NCI-H748 (cell line): Measurements from ENCODE around the gene FOXM1.

Source experiments
- DNase-seq: peaks from one replicate; lab custom pipeline; 2025; ENCODE audit not compliant: unreplicated experiment; lab: John Stamatoyannopoulos, UW

Gene FOXM1

DNA sequence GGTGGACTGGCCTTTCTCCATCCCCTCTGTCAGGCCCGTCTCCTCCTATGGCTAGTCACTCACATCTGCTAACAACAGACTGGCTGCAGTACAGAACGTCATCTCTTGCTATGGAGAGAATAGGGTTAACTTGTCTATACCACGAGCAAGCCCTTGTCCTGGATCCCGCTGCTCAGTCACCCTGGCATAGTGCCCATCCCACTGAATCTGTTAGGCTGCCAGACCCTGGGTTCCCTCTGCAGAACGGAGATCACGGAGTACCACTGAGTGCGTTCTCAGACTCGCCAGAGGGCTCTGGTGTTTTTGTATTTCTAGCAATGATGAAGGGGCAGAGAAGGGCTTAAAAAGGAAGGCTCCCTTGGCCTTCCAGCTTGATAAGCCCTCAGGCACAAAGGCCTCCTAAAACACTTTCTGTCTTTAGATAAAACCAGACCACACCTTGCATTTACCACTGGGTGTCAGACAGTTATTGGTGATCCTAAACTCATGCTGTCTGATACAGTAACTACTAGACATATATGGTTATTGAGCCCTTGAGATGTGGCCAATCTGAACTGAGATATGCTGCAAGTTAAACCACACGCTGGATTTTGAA is 35.8 kb downstream of the FOXM1 start:
- DNase-seq, result no peak

DNA sequence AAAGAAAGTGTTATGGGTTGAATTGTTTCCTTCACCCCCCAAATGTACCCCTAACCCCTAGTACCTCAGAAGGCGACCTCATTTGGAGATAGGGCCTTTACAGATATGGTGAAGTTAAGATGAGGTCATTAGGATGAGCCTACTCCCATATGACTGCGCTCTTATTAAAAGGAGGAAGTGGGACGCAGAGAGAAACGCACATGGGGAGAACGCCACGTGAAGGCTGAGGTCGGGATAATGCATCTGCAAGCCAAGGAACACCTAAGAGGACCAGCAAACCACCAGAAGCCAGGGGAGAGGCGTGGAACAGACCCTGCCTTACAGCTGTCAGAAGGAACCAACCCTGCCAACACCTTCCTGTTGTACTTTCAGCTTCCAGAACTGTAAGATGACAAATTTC is 40.4 kb downstream of the FOXM1 start:
- DNase-seq, result no peak

DNA sequence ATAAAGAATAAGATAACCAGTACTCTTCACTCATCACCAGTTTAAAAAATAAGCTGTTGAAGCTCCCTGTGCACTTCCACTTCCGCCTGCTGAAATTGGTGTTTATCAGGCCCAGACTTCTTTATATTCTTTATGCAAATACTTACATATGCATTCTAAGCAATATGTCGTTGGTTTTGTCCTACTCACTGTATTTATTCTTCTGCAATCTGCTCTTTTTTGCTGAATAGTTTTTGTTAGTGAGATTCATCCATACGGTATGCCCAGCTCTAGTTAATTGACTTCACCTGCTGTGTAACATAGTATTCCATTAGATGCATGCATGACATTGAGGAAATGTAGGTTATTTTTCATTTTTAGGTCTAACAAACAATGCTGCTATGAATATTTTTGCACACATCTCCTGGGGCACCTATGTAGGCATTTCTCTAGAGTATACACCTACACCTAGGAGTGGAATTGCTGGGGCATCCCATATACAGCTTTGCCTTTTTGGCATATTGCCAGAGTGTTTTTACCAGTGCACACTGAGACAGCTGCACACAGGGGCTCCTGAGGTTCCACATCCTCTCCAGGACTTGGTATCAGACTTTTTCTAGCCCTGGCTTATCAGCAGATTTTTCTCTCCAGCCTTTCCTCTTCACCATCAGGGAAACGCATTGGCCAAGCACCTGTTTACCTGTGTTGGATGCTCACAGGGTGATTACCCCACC is 41.1 kb downstream of the FOXM1 start:
- DNase-seq, result peak; percentile 1

DNA sequence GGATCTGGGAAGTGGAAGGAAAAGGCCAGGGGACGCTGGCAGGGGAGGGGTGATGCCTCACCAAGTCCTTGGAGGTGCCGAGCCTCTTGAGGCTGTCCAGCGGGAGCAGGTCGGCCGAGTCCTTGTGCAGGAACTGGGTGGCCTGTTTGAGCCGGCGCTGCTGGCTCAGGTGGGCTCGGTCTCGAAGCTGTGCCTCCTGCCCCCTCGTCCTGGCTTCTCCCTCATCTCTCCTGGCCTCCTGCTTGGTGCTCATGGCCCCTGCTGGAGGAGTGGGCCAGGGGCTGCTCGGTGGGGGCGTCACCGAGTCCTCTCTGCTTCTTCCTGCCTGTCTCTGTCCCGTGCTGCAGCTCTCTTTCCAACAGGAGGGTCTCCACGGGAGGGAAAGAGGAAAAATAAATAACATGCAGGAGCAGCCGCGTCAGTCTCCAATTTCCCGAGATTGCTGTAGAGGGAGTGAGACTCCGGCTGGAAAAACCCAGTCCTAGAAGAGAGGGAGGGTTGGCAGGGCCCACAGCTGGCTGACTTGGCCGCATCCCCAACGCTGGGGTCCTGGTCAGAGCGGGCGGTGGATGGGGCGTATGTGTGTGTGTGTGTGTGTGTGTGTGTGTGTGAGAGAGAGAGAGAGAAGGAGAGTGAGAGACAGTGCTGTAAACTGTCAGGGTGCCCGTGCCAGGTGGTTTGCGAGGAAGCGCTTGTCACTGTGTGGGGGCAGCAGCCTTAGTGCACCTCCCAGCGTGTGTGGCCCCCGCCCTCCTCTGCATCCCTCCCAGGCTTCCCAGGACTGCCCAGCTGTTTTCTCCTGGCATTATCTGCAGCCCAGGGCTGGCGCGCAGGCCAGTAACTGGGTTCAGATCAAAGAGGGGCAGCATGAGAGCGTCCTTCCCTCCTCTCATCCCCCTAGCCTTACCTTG is 42.1 kb downstream of the FOXM1 start, which contains the start of gene NRIP2:
TSS of gene NRIP2 (minus strand) at position 455 of the 911 bp plus-strand sequence. CDS start at position 403, 52 bp downstream.
- peak; percentile 68 for DNase-seq

DNA sequence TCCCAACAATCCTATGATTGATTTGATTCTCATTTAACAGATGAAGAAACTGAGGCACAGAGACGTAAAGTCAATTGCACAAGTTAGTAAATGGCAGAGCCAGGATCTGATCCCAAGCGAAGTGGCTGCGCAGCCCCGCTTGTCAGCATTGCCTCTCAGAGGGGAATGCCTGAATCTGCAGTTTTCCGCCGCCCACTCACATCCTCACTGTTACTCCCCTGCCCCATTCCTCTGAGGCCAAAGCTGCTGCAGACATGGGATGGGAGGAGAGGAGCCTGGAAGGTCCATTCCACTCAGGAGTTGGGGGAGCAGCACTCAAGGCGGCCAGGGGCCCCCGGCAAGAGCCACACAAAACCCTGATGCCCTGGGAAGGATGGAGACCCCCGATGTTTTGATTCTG is 43.2 kb downstream of the FOXM1 start:
- DNase-seq, result no peak

DNA sequence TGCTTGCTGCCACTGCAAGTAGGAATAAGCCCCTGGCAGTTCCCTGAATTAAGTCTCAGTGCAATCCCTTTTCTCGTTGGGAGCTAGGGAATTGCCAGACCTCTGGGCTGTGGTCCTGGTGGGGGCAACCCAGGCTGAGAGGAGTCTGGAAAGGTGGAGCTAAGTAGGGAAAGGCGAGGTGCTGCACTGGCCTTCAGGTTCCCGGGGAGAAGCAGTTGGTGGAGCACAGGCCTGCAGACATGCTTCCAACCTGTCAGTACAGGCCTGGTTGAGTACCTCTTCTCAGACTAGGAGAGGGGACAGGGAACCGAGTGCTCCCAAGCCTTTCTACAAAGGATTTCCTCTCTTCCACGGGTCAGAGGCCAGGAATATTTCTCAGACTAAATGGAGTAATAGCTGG is 43.6 kb downstream of the FOXM1 start:
- DNase-seq, result no peak

DNA sequence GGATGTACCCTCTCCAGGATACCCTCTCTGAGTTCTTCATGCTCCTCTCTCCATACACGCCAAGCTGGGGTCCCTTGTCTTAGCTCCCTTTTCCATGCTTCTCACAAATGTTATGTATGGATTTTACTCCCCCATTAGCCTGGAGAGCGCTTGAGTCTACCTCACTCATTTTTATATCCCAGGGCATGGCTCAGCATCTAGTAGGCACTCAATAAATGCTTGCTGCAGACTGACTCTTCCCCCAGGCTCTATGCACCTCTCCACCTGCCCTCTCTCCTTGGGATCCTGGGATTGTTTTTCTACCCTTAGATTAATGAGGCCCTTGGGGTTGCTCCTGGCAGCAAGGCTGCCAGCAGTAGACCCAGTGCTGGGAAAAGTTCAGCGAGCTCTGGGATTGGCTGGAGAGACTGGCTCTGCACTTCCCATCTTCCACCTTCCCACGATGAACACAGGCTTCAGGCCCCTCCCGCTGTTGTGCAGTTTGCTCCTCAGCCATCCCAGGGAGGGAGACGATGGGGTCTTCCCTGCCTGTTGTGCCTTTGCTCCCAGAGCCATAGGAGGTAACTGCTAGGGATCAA is 44.3 kb downstream of the FOXM1 start:
- no peak for DNase-seq

DNA sequence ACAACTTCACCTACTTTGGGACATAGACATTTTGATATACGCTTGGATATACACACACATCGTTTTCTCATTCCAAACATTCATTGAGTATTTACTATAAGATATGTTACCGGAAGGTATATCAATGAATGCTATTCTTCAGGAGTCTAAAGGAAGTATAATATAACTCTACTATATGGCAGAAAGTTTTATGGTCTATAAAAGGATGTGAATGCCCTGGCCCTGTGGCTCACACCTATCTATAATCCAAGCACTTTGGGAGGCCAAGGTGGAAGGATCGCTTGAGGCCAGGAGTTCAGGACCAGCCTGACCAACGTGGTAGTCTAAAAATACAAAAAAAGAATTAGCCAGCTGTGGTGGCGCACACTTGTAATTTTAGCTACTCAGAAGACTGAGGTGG is 47.7 kb downstream of the FOXM1 start:
- no peak for DNase-seq

DNA sequence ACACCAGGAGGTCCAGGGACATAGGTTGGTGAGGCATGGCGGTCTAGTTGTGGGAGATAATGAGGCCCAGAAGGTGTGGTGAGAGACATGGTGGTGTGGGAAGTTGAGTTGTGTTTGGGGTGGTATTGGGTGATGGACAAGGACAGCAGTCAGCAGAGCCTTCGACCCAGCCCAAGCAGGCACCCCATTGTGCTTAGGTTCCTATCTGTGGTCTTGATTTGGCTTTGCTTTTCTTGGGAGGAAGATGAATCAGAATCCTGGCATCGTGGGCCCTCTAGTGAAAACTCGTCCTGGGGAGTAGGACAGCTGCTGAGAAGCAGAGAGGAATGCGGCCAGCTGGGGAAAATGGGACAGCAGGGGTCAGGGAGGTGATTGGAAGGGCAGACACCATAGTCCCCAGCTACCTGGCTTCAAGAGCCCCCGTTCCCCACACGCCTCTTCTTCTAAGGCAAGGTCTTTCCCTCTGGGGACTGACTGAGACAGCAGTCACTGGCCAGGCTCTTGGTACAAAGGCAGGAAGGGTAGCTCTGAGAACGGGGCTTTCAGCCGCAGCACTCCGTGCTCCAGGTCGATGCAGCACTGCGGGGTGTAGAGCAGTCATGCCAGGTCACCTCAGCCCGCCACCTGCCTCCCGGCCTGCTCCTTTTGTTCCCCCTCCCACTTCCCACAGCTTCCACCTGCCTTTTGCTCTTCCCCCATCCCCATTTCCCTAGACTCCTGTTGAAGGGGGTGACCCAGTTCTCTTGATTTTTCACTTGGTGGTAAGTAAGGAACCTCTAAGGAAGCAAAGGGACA is 50.1 kb downstream of the FOXM1 start:
- DNase-seq, result no peak

DNA sequence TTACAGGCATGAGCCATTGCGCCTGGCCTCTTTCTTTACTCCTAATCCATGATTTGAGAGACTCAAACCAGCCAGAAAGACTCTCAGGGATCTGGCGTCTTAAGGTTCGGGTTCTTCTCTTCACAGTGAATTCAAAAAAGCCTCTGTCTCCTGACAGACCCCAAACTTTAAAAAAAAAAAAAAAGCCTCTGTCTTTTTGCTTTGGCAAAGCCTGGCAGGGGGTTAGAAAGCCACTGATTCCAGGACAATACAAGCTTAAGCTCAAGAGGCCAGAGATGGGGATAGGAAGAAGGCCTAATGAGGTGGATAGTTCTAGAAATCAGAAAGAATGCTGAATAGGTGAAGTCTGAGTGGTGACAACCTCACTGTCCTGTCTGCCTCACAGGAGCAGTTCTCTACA is 50.9 kb downstream of the FOXM1 start:
- no peak for DNase-seq

DNA sequence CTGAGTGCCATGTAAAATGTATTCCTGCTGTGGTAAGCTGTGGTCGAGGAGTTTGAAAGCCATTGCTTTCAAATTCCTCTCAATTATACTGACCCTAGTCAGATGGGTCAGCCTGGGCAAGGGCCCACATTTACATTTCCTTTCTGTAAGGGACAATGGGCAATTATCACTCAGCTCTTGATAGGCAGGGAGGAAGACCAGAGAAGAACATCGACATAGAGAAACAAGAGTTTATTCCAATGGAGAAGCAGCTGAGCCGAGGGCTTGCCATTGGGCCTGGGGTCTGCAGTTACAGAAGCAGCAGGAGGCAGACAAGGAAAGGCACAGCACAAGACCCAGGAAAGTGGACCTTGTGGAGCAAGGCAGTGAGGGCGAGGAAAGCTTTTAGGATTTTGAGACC is 51.8 kb downstream of the FOXM1 start:
- DNase-seq, result no peak

DNA sequence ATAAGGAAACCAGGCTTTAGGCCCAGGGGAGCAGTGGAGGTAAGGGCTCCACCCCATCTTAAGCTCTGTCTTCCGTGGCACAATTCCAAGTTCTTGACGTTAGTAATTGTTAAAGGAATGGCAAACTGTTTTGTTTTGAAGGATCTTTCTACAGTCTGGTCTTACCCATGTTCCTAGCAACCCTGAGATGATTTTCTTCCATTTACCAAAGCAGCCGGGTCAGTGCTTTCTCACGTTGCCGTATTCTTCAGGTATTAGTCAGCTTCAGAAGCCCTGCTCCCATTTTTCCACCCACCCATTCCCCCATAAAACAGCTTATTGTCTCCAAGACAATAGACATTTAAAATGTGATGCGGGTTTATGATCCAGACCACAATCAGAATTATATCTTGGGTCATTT is 52.4 kb downstream of the FOXM1 start:
- DNase-seq, result no peak

DNA sequence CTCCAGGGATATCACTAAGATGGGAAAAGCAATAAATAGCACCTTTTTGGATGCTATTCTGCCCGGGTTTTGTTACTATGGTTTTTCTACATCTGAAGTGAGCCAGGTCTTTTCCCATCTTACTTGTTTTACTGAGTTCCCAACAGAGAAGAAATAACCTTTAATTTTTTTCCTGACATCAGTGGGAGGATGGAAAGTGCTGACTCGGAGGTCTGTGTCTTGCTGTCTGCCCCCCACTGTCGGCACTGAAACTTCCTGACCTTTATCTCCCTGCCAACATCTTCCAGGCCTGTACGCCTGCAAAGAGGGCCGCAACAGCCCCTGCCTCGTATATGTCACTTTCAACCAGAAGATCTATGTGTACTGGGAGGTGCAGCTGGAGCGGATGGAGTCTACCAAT is 53.5 kb downstream of the FOXM1 start:
- DNase-seq, result no peak

DNA sequence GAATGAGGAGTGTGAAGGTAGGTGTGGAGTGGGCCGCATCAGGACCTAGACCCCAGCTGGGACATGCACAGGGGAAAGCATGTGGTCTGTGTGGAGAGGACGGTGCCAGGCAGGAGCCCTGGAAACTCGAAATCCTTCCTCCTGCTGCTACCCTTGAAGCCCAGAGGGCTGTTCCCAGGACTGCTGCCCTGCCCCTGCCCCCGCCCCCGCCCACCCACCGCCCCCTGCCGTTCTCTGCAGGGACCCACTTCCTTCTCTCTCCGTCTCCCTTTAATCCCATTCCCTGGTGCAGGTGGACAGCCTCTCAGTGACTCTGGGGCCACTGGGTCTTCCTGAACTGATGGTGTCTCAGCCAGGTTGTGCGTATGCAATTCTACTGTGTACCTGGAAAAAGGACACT is 56.5 kb downstream of the FOXM1 start:
- DNase-seq, result no peak

DNA sequence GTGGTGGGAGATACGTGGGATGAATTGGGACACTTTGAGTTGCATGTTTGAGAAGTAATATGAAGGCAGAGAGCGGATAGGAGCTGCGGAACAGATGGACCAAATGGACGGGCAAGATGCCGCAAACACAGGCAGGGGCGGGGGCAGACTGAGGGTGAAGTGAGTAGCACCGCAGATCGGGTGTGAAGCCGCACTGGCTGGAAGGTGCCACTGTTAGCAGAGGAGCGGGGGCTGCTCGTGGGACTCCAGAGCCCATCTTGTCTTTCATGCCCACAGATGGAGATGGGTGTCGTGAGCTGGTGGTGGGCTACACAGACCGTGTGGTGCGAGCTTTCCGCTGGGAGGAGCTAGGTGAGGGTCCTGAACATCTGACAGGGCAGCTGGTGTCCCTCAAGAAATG is 57.2 kb downstream of the FOXM1 start:
- DNase-seq, result no peak

DNA sequence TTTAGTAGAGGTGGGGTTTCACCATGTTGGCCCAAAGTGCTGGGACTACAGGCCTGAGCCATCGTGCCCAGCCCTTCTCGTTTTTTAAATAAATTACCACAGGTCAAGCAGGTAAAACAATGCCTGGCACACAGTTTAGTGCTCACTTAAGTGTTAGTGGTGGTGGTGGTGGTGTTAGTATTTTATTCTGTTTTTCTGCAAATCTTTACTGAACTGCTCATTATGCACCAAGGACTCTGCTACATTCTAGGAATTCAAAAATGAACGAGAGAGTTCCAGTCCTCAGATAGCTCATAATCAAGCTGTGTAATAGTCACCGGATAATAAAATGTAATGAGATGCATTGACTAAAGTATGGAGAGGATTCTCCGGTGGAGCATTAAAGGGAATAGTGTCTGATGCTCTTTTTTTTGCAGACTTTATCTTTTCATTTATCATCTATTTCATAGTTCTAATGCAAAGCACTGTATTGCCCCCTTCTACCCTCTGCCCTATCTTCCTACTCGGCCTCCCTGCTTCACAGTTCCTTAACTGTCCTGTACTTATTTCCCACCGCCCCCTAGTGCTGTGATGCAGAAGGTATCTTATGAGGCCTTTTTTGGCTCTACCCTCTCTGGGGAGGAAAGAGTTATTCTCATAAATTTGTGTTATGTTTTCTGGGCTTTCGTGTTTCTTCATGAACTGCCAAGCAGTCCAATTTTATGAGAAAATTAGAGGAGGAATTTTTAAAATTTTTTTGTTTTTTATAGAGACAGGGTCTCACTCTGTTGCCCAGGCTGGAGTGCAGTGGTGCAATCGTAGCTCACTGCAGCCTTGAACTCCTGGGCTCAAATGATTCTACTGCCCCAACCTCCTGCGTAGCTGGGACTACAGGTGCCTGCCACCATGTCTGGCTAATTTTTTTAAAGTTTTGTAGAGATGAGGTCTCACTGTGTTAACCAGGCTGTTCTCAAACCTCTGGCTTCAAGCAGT is 63.5 kb downstream of the FOXM1 start:
- peak; percentile 59 for DNase-seq

DNA sequence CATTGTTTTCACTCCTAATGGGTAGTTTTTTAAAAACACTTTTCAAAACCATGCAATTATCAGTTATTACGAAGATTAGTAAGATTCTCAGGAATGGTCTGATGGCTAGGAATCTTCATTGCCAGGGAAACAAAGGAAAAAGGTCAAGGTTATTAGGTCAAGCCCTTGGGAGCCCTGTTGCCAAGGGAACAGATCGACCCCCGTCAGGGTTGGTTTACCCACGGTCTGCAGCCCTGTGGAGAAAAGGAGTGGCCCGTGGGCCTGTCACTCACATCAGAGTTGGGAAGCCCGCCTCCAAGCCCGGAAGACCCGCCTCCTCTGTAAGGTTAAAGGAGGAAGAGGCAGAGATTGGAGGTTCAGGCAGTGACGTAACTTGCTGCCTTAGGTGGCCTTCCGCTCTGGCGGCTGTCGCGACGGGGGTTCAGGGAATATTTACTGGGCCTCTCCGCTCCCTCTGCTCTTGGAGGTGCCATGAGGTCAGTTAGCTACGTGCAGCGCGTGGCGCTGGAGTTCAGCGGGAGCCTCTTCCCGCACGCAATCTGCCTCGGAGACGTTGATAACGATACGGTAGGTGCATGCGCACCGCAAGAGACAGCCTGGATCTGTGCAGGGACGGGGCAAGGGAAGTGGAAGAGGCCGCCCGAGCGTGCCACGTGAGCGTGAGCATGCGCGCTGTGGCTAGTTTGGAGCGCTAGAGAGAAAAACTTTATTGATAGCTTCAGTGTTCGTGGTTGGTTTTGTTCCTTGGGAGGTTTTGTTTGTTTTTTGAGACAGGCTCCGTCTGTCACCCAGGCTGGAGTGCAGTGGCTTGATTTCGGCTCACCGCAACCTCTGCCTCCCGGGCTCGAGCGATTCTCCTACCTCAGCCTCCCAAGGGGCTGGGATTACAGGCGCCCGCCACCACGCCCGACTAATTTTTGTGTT is 64.4 kb downstream of the FOXM1 start, which contains the start of gene ITFG2:
TSS of gene ITFG2 (plus strand) at position 379 of the 924 bp plus-strand sequence. CDS start at position 472, 93 bp downstream.
- peak; percentile 97 for DNase-seq

DNA sequence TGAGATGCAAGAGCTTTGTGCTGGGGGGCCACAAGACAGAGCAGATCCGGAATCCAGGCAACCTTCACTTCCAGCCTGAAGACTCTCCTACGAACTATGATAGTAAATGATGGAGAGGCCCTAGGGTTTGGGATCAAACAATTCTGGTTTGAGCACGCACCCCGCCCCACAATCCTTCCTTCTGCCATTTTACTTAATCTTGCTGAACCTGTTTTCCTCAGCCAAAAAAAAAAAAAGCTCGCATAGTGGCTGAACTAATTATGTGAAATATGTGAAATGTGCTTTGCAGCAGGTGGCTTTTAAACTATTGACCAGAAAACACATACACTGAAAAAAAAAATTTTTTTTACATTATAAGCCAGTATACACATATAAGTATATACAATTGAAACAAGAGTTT is 65.2 kb downstream of the FOXM1 start:
- DNase-seq, result no peak
